Adrenal gland (tissue), 5 donors: ENCODE measurements around the gene OGT.

Experiments
- CTCF ChIP-seq, 6 experiments: fragments of 450-650 bp in 4 of 6; fragments of 200-600 bp in 2 of 6; sonication (generic) in 1 of 6; IDR thresholded peaks; 1 replicate in 5 of 6; 2 replicates in 1 of 6; pipeline versions ENCODE4 v1.5.1 to v1.8.0; 2016 to 2021; ENCODE audit warnings: antibody characterized with exemption in 6 of 6, mild to moderate bottlenecking in 2 of 6, moderate library complexity in 1 of 6
- POLR2A ChIP-seq, 2 donors: fragments of 450-650 bp; IDR thresholded peaks; one replicate each; pipeline ENCODE4 v1.6.1; 2017; ENCODE audit warnings: antibody characterized with exemption in 2 of 2, mild to moderate bottlenecking in 2 of 2, moderate library complexity in 1 of 2
- donor health status: DM: no; HTN: no; CAD: no.

GRCh38 chrX:71536285-71536684 is 3.4 kb downstream of the OGT start:
- TF ChIP-seq CTCF (IDR thresholded peaks at IDR 0.05) (no peak), POLR2A (IDR thresholded peaks at IDR 0.05) (no peak)
